Muscle of leg (tissue), 11 donors: ENCODE results near the gene MED16. TPM values are rescaled to one million over a fixed set of nuclear protein-coding genes. Genes with fewer than 3 reads are reported as not detected.
A peak's percentile ranks its signal among the peaks of the same experiment; 100 is the strongest.
"Not testable (repeated sequence)": the region's sequence is repeated elsewhere in the genome, so short reads cannot be mapped to it uniquely, and the experiment has no call there.

Experiments
- DNase-seq: peaks from one replicate; pipeline ENCODE4 v3.0.0; 2013
- H3K27ac ChIP-seq: one replicate; pipeline ENCODE4 v1.5.1; 2013; ENCODE audit warnings: mild to moderate bottlenecking, low read length, control low read depth
- H3K27me3 ChIP-seq: one replicate; pipeline ENCODE4 v1.6.1; 2013; ENCODE audit warnings: low read length; ENCODE audit not compliant: control insufficient read depth, insufficient read depth
- H3K36me3 ChIP-seq: one replicate; pipeline ENCODE4 v1.6.1; 2013; ENCODE audit warnings: low read length; ENCODE audit not compliant: control insufficient read depth, insufficient read depth
- H3K4me1 ChIP-seq: one replicate; pipeline ENCODE4 v1.6.1; 2013; ENCODE audit warnings: low read length; ENCODE audit not compliant: control insufficient read depth, insufficient read depth
- H3K4me3 ChIP-seq: one replicate; pipeline ENCODE4 v1.5.1; 2013; ENCODE audit warnings: low read length, control low read depth
- H3K9me3 ChIP-seq: replicated peaks from 2 replicates; pipeline ENCODE4 v1.6.1; 2013; ENCODE audit warnings: low read depth, low read length; ENCODE audit not compliant: control insufficient read depth
- WGBS: methylation state at CpG from one replicate; pipeline ENCODE4 v1.1.5; 2013; ENCODE audit warnings: missing lambda C conversion rate; ENCODE audit not compliant: insufficient coverage; 5-methylcytosine and 5-hydroxymethylcytosine counted together
- polyA plus RNA-seq, 8 donors: library from polyadenylated mRNA; unstranded; fragments of 120-200 nt; gene quantifications; one replicate each; pipeline versions ENCODE4 v1.2.1 to v1.2.3, GENCODE V29; 2013; ENCODE audit warnings: inconsistent platforms in 1 of 8, low replicate concordance in 1 of 8; ENCODE audit not compliant: insufficient read length in 8 of 8, insufficient read depth in 1 of 8
- total RNA-seq: library from RNA; stranded (reverse); fragments of 120-200 nt; gene quantifications from one replicate; pipeline ENCODE4 v1.2.4, GENCODE V29; 2013

MED16 gene
- total and polyA plus RNA-seq, 9 donors: 11.6 to 48.1 (median 37.7) TPM

GRCh38 chr19:861141-861755 lies 31.7 kb downstream of the MED16 start:
- WGBS: 57% methylated on average over 26 of the region's 35 CpGs
- H3K36me3 ChIP-seq: no peaks in the 10 kb centered on the region
- no peaks in the 10 kb centered on the region for H3K9me3 ChIP-seq
- no peak overlapping the region for H3K4me3 ChIP-seq
- H3K27ac ChIP-seq: no peak overlapping the region
- H3K27me3 ChIP-seq: peaks cover 57% of the 10 kb centered on the region
- H3K4me1 ChIP-seq: peaks cover 13% of the 10 kb centered on the region
- no peak for DNase-seq

DNA sequence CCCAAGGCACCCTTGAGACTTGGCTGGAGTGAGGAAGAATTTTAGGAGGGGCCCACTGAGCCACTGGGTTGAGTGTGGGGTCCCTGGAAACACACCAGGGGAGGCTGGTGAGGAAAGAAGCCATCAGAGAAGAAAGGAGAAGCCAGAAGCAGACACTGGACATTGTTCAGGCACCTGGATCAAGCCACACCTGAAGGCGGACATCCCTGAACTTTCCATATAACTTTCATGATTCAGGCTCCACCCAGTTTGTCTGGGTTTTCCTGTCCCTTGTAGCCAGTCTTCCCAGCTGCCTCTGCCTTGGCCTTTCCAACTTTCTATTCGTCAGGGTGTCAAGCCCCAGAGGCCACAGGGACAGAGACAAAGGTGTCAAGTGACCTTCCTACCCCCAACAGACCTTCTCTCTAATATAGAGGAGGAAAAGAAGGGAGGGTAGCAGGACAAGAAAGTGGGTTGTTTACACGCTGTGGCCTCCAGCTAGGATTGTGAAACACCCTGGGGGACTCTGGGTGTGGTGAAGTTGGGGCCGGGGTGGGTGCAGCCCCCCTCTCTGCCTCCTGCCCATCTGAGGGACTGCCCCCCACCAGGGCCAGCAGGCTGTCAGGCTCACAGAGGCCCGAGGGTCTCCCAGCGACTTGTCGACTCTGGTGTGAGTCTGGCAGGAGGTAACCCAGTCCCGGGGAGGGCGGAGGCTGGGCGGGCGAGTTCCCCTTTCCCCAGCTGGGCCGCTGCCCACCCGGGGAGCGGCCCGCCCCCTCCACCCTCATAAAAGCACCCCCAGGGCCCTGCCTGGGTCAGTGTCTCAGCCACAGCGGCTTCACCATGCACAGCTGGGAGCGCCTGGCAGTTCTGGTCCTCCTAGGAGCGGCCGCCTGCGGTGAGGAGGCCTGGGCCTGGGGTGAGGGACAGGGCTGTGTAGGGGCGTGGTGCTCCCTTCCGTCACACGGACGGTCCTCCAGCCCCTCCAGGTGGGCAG lies 33.8 kb downstream of the MED16 start, which contains the start of gene CFD:
CFD (plus strand) TSS at position 797 of the 976 bp plus-strand sequence; CDS start at position 823, 26 bp downstream.
- H3K4me3 ChIP-seq: no peak within 1 kb of the TSS
- H3K4me1 ChIP-seq: peaks cover 13% of the 10 kb centered on the region
- H3K9me3 ChIP-seq: no peaks in the 10 kb centered on the region
- DNase-seq: peak; percentile 32
- H3K27me3 ChIP-seq: peaks cover 63% of the 10 kb centered on the region
- no peaks in the 10 kb centered on the region for H3K36me3 ChIP-seq
- no peak within 1 kb of the TSS for H3K27ac ChIP-seq
- 23% methylated on average over 14 of the region's 24 CpGs for WGBS

DNA sequence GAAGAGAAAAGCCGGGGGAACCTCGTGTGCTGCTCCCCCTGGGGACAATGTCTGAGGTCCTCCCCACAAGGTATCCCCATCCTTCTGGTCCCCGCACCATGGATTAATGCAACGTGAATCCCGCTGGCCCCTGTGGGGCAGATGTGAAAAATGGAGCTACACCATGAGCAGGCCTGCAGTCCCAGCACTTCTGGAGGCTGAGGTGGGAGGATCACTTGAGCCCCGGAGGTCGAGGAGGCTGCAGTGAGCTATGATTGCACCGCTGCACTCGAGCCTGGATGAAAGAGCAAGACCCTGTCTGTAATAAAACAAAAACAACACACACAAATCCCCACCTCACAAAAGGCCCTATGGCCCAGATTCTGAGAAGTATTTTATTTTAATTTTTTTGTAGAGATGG lies 34.7 kb downstream of the MED16 start:
- Histone ChIP-seq H3K9me3 (no peaks in the 10 kb centered on the region), H3K27ac (no peak overlapping the region), H3K4me3 (no peak overlapping the region), H3K27me3 (peaks cover 65% of the 10 kb centered on the region), H3K4me1 (peaks cover 13% of the 10 kb centered on the region), H3K36me3 (no peaks in the 10 kb centered on the region)
- WGBS: 90% methylated on average over 2 of the region's 9 CpGs
- DNase-seq: no peak

DNA sequence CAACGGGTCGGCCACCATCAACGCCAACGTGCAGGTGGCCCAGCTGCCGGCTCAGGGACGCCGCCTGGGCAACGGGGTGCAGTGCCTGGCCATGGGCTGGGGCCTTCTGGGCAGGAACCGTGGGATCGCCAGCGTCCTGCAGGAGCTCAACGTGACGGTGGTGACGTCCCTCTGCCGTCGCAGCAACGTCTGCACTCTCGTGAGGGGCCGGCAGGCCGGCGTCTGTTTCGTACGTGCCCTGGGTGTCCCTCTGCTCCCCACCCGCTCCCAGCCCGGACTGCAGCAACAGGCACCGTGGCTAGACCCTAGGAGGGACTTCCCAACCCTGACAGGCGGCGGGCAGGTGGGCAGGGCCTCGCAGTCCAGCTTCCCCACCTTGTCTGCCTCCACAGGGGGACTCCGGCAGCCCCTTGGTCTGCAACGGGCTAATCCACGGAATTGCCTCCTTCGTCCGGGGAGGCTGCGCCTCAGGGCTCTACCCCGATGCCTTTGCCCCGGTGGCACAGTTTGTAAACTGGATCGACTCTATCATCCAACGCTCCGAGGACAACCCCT lies 37.3 kb downstream of the MED16 start:
- no peaks in the 10 kb centered on the region for H3K9me3 ChIP-seq
- 66% methylated on average over 28 of the region's 40 CpGs for WGBS
- no peak for DNase-seq
- H3K4me3 ChIP-seq: no peak overlapping the region
- peaks cover 14% of the 10 kb centered on the region for H3K4me1 ChIP-seq
- H3K27me3 ChIP-seq: peaks cover 65% of the 10 kb centered on the region
- no peaks in the 10 kb centered on the region for H3K36me3 ChIP-seq
- H3K27ac ChIP-seq: no peak overlapping the region

- no peaks in the 10 kb centered on the region for H3K36me3 ChIP-seq
- H3K9me3 ChIP-seq: no peaks in the 10 kb centered on the region
- H3K4me1 ChIP-seq: peaks cover 18% of the 10 kb centered on the region
- no peak for DNase-seq
- no peak overlapping the region for H3K27ac ChIP-seq
- 90% methylated on average over 7 of the region's 12 CpGs for WGBS
- H3K27me3 ChIP-seq: peaks cover 61% of the 10 kb centered on the region
- no peak overlapping the region for H3K4me3 ChIP-seq
Measured at GRCh38 chr19:855142-855541, 37.8 kb downstream of the MED16 start.

DNA sequence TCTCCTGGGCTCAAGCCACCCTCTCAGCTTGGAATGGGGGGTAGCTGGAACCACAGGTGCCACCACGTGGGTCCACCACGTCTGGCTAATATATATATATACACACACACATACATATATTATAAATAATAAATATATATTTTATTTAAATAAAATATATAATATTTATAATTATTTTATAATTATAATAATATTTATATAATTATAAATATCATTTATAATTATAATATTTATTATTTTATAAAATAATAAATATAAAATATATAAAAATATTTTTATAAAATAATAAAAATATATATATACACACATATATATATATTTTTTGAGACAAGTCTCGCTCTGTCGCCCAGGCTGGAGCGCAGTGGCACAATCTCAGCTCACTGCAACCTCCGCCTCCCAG lies 38.4 kb downstream of the MED16 start:
- Histone ChIP-seq H3K36me3 (no peaks in the 10 kb centered on the region), H3K9me3 (no peaks in the 10 kb centered on the region), H3K27ac (no peak overlapping the region), H3K4me1 (peaks cover 14% of the 10 kb centered on the region), H3K27me3 (peaks cover 55% of the 10 kb centered on the region), H3K4me3 (no peak overlapping the region)
- no peak for DNase-seq
- WGBS: 100% methylated on average over 1 of the region's 6 CpGs

DNA sequence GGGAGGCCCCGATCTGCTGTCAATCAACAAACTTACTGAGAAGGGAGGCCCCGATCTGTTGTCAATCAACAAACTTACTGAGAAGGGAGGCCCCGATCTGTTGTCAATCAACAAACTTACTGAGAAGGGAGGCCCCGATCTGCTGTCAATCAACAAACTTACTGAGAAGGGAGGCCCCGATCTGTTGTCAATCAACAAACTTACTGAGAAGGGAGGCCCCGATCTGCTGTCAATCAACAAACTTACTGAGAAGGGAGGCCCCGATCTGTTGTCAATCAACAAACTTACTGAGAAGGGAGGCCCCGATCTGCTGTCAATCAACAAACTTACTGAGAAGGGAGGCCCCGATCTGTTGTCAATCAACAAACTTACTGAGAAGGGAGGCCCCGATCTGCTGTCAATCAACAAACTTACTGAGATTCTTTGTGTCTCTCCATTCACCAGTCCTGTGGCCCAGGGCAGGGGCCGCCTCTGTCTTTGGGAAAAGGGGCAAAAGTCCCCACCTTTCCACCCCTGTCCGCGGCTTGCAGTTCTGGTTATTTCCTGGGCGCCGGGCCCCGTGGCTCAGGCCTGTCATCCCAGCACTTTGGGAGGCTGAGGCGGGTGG lies 39.3 kb downstream of the MED16 start:
- H3K27me3 ChIP-seq: peaks cover 49% of the 10 kb centered on the region
- not testable (repeated sequence) for H3K36me3 ChIP-seq, H3K9me3 ChIP-seq, H3K4me3 ChIP-seq, H3K4me1 ChIP-seq, DNase-seq, H3K27ac ChIP-seq
- 100% methylated on average over 5 of the region's 17 CpGs for WGBS

GRCh38 chr19:853014-853585 lies 39.9 kb downstream of the MED16 start:
- H3K4me1 ChIP-seq: peaks cover 13% of the 10 kb centered on the region
- no peak for DNase-seq
- H3K27ac ChIP-seq: no peak overlapping the region
- no peaks in the 10 kb centered on the region for H3K9me3 ChIP-seq
- H3K4me3 ChIP-seq: no peak overlapping the region
- no peaks in the 10 kb centered on the region for H3K36me3 ChIP-seq
- peaks cover 49% of the 10 kb centered on the region for H3K27me3 ChIP-seq
- 28% methylated on average over 47 of the region's 67 CpGs for WGBS

- Histone ChIP-seq H3K27ac (no peak within 1 kb of the TSS), H3K36me3 (no peaks in the 10 kb centered on the region), H3K9me3 (no peaks in the 10 kb centered on the region), H3K4me1 (peaks cover 20% of the 10 kb centered on the region), H3K27me3 (peaks cover 52% of the 10 kb centered on the region), H3K4me3 (no peak within 1 kb of the TSS)
- WGBS: 61% methylated on average over 31 of the region's 55 CpGs
- DNase-seq: peak; percentile 9
Measured at GRCh38 chr19:852136-853013, 40.6 kb downstream of the MED16 start, which contains the start of gene ELANE. Gene ELANE, plus strand, starts transcription at chr19:852303. Its CDS starts 26 bp downstream, at chr19:852329.
